ENCODE measurements around the gene YJU2.
"Not testable (repeated sequence)": the region's sequence is repeated elsewhere in the genome, so short reads cannot be mapped to it uniquely, and the experiment has no call there.

YJU2 gene

DNA sequence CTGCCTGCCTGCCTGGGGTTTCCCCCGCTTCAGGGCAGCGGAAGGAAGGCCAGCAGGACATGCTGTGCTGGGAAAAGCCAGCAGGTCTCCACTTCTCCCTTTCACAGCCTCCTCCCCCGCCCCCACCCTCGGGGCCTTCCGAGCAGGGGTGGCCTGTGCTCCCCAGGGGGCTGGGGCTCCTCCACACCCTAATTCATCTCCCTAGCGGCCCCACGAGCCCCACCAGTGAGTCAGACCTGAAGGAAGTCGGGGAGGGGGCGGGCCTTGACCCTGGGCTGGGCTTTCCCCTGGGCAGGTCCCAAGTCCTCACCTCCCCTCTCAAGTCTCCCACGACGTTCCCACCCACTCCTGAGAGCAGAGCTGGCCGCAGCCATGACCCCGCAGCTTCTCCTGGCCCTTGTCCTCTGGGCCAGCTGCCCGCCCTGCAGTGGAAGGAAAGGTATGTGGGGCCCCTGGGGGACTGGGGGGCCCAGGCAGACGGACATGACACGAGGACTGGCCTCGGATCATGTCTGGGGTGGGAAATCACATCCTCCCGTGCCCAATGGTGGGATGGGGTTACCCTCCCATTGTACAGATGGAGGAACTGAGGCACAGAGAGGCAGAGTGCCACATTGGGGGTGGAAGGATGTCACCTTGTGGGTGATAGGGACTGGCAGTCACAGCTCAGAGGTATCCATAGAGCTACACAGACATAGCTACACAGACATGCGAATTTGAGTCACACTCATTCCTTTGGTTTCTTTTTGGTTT, 17.5 kb upstream of the YJU2 start, which contains the start of gene EBI3:
TSS of gene EBI3 (plus strand) at position 345 of the 753 bp plus-strand sequence. CDS start at position 373, 28 bp downstream.
- no peak for DNase-seq

DNA sequence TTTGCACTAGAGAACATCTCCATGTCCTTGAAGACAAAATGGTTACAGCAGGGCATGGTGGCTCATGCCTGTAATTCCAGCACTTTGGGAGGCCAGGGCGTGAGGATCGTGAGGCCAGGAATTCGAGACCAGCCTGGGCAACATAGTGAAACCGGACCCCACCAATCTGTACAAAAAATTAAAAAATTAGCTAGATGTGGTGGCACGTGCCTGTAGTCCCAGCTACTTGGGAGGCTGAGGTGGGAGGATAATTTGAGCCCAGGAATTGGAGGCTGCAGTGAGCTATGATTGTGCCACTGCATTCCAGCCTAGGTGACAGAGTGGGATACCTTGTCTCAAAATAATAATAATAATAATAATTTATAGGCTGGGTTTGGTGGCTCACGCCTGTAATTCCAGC, 16.6 kb upstream of the YJU2 start:
- DNase-seq, result not testable (repeated sequence)

DNA sequence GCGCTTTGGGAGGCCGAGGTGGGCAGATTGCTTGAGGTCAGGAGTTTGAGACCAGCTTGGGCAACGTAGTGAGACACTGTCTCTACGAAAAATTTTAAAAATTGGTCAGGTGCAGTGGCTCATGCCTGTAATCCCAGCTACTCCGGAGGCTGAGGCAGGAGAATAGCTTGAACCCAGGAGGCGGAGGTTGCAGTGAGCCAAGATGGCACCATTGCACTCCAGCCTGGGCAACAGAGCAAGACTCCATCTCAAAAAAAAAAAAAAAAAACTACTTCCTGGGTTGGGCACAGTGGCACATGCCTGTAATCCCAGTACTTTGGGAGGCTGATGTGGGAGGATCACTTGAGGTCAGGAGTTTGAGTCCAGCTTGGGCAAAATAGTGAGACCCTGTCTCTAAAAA, 15.4 kb upstream of the YJU2 start:
- DNase-seq, result not testable (repeated sequence)

DNA sequence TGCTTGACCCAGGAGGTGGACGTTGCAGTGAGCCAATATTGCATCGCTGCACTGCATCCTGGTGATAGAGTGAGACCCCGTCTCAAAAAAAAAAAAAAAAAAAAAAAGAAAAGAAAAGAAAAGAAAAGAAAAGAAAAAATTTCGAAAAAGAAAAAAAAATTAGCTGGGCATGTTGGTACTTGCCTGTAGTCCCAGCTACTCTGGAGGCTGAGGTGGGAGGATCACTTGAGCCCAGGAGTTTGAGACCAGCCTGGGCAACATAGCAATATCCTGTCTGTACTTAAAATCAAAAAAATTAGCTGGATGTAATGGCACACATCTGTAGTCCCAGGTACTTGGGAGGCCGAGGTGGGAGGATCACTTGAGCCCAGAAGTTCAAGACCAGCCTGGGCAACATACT, 14.7 kb upstream of the YJU2 start:
- DNase-seq, result not testable (repeated sequence)

DNA sequence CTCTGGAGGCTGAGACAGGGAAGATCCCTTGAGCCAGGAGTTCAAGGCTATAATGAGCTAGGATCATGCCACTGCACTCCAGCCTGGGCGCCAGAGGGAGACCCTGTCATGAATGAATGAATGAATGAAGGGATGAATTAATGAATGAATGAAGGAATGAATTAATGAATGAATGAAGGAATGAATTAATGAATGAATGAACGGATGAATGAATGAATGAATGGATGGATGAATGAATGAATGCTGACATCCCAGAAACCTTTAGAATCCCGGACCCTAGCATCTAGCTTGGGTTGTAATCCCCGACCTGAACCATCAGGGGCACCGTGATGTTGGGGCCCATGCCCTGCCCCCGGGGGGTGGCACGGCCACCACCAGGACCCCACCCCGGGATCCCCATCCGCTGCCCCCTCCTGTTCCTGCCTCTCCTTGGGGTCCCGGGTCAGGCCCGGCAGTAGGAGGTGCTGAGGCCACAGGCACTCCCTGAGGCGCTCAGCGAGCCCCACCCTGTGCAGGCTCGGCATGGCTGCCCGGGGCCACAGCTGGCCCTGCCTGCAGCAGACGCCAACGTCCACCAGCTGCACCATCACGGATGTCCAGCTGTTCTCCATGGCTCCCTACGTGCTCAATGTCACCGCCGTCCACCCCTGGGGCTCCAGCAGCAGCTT, 14.1 kb upstream of the YJU2 start:
- DNase-seq, result no peak

DNA sequence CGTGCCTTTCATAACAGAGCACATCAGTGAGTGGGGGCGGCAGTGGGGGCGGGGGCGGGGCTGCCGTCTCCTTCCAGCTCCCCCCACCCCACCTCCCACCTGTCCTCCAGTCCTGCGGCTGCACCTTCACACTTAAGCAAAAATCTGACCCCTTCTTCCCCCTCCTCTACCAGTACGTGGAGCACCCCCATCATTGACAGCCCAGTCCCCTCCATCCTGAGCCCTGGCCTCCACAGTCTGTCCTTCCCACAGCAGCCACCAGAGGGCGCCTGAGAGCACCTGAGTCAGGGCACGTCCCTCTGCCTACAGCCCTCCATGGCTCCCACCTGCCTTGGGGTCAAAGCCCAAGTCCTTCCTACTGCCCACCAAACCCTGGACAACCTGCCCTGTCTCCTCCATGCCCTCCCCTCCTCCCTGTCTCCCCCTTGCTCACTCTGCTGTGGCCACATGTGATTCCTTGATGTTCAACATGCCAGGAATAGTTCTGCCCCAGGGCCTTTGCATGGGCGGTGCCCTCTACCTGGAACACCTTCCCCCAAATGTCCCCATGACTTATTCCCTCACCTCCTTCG, 13.5 kb upstream of the YJU2 start:
- no peak for DNase-seq

DNA sequence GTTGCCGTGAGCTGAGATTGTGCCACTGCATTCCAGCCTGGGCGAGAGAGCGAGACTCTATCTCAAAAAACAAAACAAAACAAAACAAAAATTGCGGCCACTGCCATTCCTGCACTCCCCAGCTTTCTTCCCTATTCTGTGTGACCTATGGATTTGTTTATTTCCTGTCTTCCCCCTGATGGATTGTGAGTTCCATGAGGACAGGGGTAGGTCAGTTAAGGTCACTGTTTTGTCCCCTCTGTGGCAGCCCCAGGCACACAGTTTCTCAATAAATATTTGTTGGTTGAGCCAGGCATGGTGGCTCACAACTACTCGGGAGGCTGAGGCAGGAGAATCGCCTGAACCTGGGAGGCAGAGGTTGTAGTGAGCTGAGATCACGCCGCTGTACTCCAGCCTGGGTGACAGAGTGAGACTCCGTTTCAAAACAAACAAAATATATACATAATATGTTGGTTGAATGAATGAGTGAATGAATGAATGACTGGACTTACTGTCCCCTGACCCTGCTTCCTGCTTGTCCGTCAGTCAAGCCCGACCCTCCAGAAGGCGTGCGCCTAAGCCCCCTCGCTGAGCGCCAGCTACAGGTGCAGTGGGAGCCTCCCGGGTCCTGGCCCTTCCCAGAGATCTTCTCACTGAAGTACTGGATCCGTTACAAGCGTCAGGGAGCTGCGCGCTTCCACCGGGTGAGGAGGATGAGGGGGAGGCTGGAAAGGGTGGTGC, 12.6 kb upstream of the YJU2 start:
- DNase-seq, result no peak

DNA sequence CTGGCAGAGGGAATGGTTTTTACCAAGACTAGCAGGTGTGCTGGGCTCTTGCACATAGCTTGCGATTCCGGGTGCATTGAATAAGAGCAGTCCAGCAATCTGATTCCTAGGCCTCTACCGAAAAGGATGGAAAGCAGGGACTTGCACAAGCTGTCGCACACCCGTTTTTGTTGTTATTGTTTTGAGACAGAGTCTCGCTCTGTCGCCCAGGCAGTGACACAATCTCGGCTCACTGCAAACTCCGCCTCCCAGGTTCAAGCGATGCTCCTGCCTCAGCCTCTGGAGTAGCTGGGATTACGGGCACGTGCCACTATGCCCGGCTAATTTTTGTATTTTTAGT, 12.0 kb upstream of the YJU2 start:
- DNase-seq, result no peak

DNA sequence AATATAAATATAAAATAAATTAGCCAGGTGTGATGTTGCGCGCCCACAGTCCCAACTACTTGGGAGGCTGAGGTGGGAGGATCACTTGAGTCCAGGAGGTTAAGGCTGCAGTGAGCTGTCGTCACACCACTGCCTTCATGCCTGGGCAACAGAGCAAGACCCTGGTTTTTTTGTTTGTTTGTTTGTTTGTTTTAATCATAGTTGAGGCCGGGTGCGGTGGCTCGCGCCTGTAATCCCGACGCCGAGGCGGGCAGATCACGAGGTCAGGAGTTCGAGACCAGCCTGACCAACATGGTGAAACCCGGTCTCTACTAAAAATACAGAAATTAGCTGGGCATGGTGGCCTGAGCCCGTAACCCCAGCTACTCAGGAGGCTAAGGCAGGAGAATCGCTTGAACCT, 9.4 kb upstream of the YJU2 start:
- not testable (repeated sequence) for DNase-seq

DNA sequence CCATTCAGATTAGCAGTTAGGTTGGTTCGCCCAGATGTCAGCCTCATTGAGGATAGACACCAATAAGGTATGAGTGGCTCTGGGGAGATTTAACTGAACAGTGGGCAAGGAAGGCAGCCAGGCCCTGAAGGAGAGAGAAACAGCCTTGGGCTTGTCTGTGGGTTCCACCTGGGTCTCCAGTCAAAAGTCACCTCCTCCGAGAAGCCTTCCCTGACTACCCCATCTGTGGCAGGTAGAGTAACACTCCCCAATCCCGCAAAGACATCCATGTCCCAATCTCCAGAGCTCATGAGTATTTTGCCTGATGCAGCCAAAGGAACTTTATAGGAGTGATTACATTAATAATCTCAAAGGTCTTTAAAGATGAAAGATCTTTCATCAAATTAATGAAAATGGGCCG, 8.0 kb upstream of the YJU2 start:
- DNase-seq, result no peak

DNA sequence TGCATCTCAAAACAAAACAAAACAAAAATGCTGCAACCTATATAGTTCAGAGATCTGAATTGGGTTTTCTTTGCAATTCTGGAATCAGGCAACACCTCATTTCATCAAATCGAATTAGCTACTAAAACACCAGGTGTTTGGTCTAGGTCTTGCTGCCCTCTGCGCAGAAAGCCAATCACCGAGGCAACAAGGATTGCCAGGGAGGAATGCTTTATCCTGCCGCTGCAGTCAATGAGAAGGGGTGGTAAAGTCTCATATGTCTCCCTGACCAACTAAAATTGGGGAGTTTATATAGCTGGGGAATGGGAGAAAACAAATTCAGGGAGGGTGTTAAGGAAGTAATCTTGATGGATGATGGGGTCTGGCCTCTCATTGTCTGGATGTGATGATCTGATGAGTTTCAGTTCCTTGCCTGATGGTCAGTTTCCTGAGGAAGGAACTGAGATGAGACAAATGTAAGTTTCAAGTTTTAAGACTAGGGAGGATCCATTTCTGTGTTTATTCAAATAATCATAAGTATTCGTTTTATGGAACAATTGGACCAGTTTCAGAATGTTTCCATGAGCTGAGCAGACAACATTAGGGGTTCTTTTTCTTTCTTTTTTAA, 5.0 kb upstream of the YJU2 start:
- no peak for DNase-seq

DNA sequence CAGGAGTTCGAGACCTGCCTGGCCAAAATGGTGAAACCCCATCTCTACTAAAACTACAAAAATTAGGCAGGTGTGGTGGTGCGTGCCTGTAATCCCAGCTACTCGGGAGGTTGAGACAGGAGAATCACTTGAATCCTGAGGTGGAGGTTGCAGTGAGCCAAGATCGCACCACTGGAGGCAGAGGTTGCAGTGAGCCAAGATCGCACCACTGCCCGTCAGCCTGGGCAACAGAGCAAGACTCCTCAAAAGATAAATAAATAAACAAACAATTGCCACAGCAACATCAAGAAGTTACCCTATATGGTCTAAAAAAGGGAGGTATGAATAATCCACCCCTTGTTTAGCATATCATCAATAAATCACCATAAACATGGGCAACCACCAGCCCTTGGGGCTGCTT, 942 bp upstream of the YJU2 start:
- not testable (repeated sequence) for DNase-seq

DNA sequence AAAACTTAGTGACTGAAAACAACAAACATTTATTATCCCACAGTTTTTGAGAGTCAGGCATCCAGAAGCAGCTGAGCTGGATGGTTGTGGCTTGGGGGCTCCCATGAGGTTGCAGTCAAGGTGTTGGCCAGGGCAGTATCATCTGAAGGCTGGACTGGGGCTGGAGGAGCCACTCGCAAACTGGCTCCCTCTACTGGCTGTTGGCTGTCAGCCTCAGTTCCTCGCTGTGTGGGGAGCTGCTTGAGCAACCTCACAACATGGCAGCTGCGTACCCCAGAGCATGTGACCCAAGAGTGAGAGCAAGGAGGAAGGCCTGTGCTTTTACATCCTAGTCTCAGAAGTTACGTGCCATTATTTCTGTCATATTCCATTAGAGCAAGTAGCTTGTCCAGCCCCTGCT, 9.7 kb downstream of the YJU2 start:
- no peak for DNase-seq

DNA sequence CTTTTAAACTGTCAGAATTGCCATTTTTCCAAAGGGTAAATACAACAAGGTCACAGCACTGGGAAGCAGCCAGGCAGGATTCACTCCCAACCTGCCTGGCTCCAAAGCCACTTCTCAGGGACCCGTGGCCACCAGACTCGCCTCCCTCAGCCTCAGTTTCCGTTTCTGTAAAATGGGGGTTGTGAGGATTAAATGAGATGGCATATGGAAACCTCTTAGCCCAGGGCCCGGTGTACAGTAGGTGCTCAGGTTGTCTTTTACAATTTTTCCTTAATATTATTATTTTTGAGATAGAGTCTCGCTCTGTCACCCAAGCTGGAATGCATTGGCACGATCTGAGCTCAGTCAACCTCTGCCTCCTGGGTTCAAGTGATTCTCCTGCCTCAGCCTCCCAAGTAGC, 10.1 kb downstream of the YJU2 start:
- no peak for DNase-seq

DNA sequence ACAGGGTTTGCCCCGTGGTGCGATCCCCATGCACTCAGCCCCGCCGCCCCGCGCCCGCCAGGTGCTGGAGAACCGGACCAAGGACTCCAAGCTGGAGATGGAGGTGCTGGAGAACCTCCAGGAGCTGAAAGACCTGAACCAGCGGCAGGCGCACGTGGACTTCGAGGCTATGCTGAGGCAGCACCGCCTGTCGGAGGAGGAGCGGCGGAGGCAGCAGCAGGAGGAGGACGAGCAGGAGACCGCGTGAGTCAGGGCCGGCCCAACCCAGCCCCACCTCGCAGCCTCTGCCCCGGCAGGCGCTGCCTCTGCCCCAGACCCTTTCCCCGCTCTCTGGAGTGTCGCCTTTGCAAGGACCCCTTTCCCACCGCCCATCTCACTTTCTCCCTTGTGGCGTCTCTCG, 11.3 kb downstream of the YJU2 start:
- no peak for DNase-seq

DNA sequence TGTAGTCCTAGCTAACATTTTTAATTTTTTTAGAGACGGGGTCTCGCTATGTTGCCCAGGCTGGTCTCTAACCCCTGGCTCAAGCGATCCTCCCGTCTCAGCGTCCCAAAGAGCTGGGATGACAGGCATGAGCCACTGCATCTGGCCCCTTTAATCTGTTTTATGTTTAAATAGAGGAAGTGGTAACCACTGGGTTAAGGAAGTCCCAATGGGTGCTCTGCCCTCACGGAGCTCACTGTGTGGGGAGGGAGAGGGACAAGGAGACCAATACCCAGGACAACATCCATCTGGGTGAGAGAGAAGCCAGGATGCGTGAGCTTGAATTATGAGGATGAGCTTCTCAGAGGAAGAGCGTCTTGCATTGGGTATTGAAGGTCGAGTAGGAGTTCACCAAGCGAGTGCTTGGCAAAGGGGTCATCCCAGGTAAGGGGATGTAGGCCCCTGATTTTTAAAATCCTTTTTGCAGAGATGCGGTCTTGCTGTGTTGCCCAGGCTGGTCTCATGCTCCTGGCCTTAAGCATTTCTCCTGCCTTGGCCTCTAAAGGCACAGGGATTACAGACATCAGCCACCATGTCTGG, 13.8 kb downstream of the YJU2 start:
- no peak for DNase-seq

DNA sequence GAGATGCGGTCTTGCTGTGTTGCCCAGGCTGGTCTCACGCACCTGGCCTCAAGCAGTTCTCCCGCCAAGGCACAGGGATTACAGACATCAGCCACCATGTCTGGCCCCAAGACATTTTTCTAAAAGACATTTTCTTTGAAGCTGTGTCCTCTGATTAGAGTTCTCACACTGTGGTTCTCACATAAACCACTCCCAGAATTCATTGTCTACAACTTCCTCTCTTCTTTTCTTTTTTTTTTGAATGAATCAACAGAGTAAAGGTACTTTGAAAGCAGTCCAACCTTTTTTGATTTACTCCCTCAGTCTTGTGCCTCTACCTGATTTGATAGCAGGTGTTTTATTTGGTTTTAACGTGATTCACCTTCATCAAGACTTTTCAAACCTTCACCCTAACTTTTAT, 17.9 kb downstream of the YJU2 start:
- DNase-seq, result no peak

DNA sequence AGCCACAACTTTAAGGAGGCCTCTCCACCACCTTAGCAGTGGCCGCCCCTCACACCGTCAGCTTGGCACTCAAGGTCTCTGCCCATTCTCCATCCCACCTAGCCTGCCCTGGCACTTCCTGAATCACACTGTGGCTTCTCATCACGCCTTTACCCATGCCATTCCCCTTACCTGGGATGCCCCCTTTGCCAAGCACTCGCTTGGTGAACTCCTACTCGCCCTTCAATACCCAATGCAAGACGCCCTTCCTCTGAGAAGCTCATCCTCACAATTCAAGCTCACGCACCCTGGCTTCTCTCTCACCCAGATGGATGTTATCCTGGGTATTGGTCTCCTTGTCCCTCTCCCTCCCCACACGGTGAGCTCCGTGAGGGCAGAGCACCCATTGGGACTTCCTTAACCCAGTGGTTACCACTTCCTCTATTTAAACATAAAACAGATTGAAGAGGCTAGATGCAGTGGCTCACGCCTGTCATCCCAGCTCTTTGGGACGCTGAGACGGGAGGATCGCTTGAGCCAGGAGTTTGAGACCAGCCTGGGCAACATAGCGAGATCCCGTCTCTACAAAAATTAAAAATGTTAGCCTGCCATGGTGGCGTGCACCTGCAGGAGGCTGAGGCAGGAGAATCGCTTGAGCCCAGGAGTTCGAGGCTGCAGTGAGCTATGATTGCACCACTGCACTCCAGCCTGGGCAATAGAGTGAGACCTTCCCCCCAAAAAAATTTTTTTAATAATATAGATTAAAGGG, 19.5 kb downstream of the YJU2 start:
- DNase-seq, result no peak

DNA sequence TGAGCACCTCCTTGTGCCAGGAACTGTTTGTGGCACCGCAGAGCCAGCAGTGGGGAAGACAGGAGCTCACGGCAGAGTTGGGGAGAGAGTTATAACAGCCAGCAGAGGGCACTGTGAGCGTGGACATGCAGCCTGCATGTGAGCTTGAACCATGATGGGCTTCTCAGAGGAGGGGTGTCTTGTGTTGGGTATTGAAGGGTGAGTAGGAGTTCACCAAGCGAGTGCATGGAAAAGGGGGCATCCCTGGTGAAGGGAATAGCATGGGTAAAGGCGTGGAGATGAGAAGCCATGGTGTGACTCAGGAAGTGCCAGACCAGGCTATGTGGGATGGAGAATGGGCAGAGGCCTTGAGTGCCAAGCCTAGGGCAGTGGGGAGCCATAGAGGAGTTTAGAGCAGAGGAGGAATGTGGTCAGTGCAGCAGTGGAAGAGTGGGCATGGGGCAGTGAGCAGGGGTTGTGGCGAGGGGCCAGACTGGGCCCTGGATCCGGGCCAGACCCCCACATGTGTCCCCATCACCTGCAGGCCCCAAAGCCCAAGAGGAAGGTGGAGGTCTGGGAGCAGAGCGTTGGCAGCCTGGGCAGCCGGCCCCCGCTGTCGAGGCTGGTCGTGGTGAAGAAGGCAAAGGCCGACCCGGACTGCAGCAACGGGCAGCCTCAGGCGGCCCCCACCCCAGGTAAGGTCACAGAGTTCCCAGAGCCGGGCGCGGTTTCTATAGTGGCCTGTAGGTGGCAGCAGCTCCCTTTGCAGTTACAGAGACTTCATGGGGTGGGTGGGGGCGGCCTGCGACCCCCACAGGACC, 20.4 kb downstream of the YJU2 start:
- DNase-seq, result no peak

DNA sequence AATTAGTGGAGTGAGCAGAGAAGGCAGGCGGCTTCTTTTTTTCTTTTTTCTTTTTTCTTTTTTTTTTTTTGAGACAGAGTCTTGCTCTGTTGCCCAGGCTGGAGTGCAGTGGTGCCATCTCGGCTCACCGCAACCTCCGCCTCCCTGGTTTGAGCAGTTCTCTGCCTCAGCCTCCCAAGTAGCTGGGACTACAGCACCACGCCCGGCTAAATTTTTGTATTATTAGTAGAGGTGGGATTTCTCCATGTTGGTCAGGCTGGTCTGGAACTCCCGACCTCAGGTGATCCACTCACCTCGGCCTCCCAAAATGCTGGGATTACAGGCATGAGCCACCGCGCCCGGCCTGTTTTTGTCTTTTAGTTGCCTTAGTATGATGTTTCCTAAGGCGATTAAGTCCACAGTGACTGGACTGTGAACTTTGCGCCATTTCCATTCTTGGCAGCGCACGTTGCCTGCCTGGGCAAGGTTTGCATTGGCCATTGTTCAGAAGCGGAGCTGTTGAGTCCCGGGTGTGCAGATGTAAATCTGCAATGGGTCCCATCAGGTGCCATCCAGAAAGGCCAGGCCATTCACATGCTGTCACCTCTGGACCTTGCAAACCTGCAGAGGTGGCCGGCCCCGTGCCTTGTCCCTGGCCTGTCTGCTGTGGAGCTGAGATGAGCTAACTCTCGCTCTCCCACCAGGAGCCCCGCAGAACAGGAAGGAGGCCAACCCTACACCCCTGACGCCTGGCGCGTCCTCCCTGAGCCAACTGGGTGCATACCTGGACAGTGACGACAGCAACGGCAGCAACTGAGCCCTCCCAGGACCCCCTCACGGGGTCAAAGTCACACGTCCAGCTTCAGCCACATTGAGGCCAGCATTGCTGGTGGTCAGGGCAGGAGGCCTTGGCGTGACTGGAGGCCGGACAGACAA, 21.3 kb downstream of the YJU2 start:
- DNase-seq, result no peak
